ENCODE results near the gene LCP2.

DNA sequence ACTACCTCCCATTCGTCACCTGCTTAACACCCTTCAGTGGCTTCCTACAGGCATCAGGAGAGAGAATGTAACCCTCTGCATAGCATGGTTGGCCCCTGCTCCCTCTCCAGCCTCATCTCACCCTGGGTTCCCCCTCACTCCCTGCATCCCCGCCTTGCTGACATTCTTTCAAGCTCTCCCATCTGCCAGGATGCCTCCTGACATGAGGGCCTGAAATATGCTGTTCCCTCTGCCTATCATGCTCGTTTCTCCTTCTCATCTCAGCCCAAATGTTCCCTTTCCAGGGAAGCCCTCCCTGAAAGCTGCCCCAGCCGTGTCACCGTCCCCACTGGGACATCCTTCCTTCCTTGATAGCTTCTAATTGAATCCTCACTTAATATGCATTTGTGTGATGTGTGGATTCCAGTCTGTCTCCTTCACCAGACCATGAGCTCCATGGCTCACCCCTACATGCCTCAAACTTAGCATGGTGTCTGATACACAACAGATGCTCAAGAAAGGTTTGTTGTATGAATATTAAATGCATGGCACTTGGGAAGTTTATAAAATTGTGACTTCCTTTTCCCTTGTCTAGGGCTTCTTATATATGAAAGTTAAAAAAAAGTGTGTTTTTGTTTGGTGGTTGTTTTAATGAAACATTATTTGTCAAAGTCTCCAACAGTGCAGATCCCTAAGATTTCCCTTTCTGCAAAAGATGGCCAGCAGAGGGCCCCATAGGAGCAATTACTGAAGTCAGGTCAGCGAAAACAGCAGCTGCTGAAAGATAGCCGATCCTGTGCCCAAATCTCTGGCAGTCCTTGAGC is 72.0 kb downstream of the LCP2 start:
- TF ChIP-seq, protein P1, sequence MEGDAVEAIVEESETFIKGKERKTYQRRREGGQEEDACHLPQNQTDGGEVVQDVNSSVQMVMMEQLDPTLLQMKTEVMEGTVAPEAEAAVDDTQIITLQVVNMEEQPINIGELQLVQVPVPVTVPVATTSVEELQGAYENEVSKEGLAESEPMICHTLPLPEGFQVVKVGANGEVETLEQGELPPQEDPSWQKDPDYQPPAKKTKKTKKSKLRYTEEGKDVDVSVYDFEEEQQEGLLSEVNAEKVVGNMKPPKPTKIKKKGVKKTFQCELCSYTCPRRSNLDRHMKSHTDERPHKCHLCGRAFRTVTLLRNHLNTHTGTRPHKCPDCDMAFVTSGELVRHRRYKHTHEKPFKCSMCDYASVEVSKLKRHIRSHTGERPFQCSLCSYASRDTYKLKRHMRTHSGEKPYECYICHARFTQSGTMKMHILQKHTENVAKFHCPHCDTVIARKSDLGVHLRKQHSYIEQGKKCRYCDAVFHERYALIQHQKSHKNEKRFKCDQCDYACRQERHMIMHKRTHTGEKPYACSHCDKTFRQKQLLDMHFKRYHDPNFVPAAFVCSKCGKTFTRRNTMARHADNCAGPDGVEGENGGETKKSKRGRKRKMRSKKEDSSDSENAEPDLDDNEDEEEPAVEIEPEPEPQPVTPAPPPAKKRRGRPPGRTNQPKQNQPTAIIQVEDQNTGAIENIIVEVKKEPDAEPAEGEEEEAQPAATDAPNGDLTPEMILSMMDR (conservative IDR thresholded peaks at IDR 0.05; ENCODE audit: low read length), result peak; percentile 67
- TF ChIP-seq EZH2phosphoT487 (IDR thresholded peaks at IDR 0.05; ENCODE audit: borderline replicate concordance), result no peak

Data from Loucy (cell line).